Testis (tissue), 2 donors: ENCODE data around the gene BSDC1.

Source experiments
- CTCF ChIP-seq, 3 experiments: fragments of 450-650 bp in 2 of 3; fragments of 200-600 bp in 1 of 3; sonication (generic) in 1 of 3; IDR thresholded peaks; one replicate each; pipeline ENCODE4 v1.5.1; 2016 to 2019; ENCODE audit warnings: antibody characterized with exemption in 3 of 3, mild to moderate bottlenecking in 2 of 3, moderate library complexity in 1 of 3
- POLR2A ChIP-seq: fragments of 450-650 bp; IDR thresholded peaks from one replicate; pipeline ENCODE4 v1.6.1; 2017; ENCODE audit warnings: antibody characterized with exemption, mild to moderate bottlenecking, moderate library complexity

GRCh38 chr1:32405672-32406467 lies 11.6 kb upstream of the BSDC1 start:
- TF ChIP-seq POLR2A: no peak
- no peak for TF ChIP-seq CTCF (IDR thresholded peaks at IDR 0.05)
